IMR-90 (cell line): ENCODE data around the gene GNL3. TPM values are rescaled to one million over a fixed set of nuclear protein-coding genes. Genes with fewer than 3 reads are reported as not detected.

ENCODE experiments used
- ATAC-seq: fragments of 200-7000 bp; cut with Tn5 transposase; 2 replicates; pipeline ENCODE4 v1.9.1; 2020; ENCODE audit warnings: low read depth, mild to moderate bottlenecking, moderate library complexity
- BruUV-seq: library from RNA; stranded (reverse); fragments of 400-500 nt; replicated peaks from 2 replicates; lab custom pipeline; 2021; lab: Mats Ljungman, UMichigan
- CTCF ChIA-PET: fragments of 300-600 bp; formaldehyde crosslinking; extraction: SDS; loops from one replicate; lab custom pipeline; 2021; ENCODE audit warnings: antibody characterized with exemption; lab: Yijun Ruan, JAX
- POLR2A ChIA-PET: fragments of 300-600 bp; sonication (Branson Sonifier 250); formaldehyde crosslinking; loops from one replicate; lab custom pipeline; 2022; ENCODE audit warnings: antibody characterized with exemption; ENCODE audit not compliant: unreplicated experiment; lab: Charles Lee
- DNase-seq: peaks from one replicate; pipeline ENCODE4 v3.0.0; 2013
- H2AFZ ChIP-seq: replicated peaks from 2 replicates; pipeline ENCODE3; 2013; ENCODE audit warnings: low read length, mild to moderate bottlenecking; ENCODE audit not compliant: poor library complexity
- H2AK5ac ChIP-seq: 2 replicates; pipeline ENCODE4 v1.6.1; 2013; ENCODE audit warnings: low read depth, low read length, inconsistent platforms
- H2AK9ac ChIP-seq: replicated peaks from 2 replicates; pipeline ENCODE3; 2013; ENCODE audit warnings: mild to moderate bottlenecking, low read depth, low read length, moderate library complexity; ENCODE audit not compliant: poor library complexity
- H2BK120ac ChIP-seq: 2 replicates; pipeline ENCODE4 v1.6.1; 2013; ENCODE audit warnings: low read depth, low read length, inconsistent platforms
- H2BK15ac ChIP-seq: 3 replicates; pipeline ENCODE4 v1.6.1; 2013; ENCODE audit warnings: low read depth, low read length, inconsistent platforms
- H2BK20ac ChIP-seq: 2 replicates; pipeline ENCODE4 v1.6.1; 2013; ENCODE audit warnings: low read depth, mild to moderate bottlenecking, inconsistent platforms, low read length, moderate library complexity
- H2BK5ac ChIP-seq: 2 replicates; pipeline ENCODE4 v1.6.1; 2013; ENCODE audit warnings: mild to moderate bottlenecking, low read depth, low read length, inconsistent platforms; ENCODE audit not compliant: poor library complexity, severe bottlenecking
- H3K14ac ChIP-seq: replicated peaks from 2 replicates; pipeline ENCODE4 v1.6.1; 2013; ENCODE audit warnings: low read depth, low read length, inconsistent platforms
- H3K18ac ChIP-seq: 2 replicates; pipeline ENCODE4 v1.6.1; 2013; ENCODE audit warnings: low read depth, low read length, control low read depth
- H3K23ac ChIP-seq: 2 replicates; pipeline ENCODE4 v1.6.1; 2013; ENCODE audit warnings: low read depth, low read length, inconsistent platforms
- H3K27ac ChIP-seq: 2 replicates; pipeline ENCODE4 v1.5.1; 2013; ENCODE audit warnings: mild to moderate bottlenecking, control low read depth, low read length; ENCODE audit not compliant: insufficient read depth
- H3K27me3 ChIP-seq: 2 replicates; pipeline ENCODE4 v1.6.1; 2013; ENCODE audit warnings: low read length; ENCODE audit not compliant: control insufficient read depth, insufficient read depth
- H3K36me3 ChIP-seq: 2 replicates; pipeline ENCODE4 v1.6.1; 2013; ENCODE audit warnings: low read length, mixed read lengths; ENCODE audit not compliant: control insufficient read depth, insufficient read depth
- H3K4ac ChIP-seq: 2 replicates; pipeline ENCODE4 v1.6.1; 2013; ENCODE audit warnings: low read depth, low read length, inconsistent platforms
- H3K4me1 ChIP-seq: 2 replicates; pipeline ENCODE4 v1.6.1; 2013; ENCODE audit warnings: low read length, mixed read lengths; ENCODE audit not compliant: control insufficient read depth, insufficient read depth
- H3K4me2 ChIP-seq: 2 replicates; pipeline ENCODE4 v1.6.1; 2013; ENCODE audit warnings: low read depth, mild to moderate bottlenecking, control low read depth, low read length, moderate library complexity
- H3K4me3 ChIP-seq: 2 replicates; pipeline ENCODE4 v1.5.1; 2013; ENCODE audit warnings: low read depth, mild to moderate bottlenecking, control low read depth, low read length, moderate library complexity; ENCODE audit not compliant: insufficient read depth
- H3K56ac ChIP-seq: 2 replicates; pipeline ENCODE4 v1.6.1; 2013; ENCODE audit warnings: low read length, inconsistent platforms; ENCODE audit not compliant: insufficient read depth; ENCODE audit errors: extremely low read depth
- H3K79me1 ChIP-seq, 2 experiments: 2 replicates each; pipeline ENCODE4 v1.6.1; 2013; ENCODE audit warnings: low read length in 2 of 2, inconsistent platforms in 1 of 2, low read depth in 1 of 2
- H3K9ac ChIP-seq: 2 replicates; pipeline ENCODE4 v1.6.1; 2013; ENCODE audit warnings: low read depth, low read length, control low read depth
- H3K9me1 ChIP-seq: 2 replicates; pipeline ENCODE4 v1.6.1; 2013; ENCODE audit warnings: low read length, inconsistent platforms; ENCODE audit not compliant: insufficient read depth
- H3K9me3 ChIP-seq: 2 replicates; pipeline ENCODE4 v1.6.1; 2013; ENCODE audit warnings: low read length; ENCODE audit not compliant: control insufficient read depth, insufficient read depth
- H4K20me1 ChIP-seq: 2 replicates; pipeline ENCODE4 v1.6.1; 2013; ENCODE audit warnings: low read length, inconsistent platforms; ENCODE audit not compliant: insufficient read depth
- H4K5ac ChIP-seq: 2 replicates; pipeline ENCODE4 v1.6.1; 2013; ENCODE audit warnings: mild to moderate bottlenecking, low read depth, low read length, control low read depth
- H4K8ac ChIP-seq, 2 experiments: 2 replicates each; pipeline ENCODE4 v1.6.1; 2013; ENCODE audit warnings: low read depth in 2 of 2, low read length in 2 of 2, control low read depth in 1 of 2, inconsistent platforms in 1 of 2
- H4K91ac ChIP-seq: 2 replicates; pipeline ENCODE4 v1.6.1; 2013; ENCODE audit warnings: low read depth, low read length, inconsistent platforms; ENCODE audit not compliant: insufficient read depth
- CHD1 ChIP-seq: IDR thresholded peaks from 2 replicates; pipeline ENCODE4 v1.6.1; 2012; ENCODE audit warnings: low read depth, low read length, improper control_type of control experiment
- MAZ ChIP-seq: IDR thresholded peaks from 2 replicates; pipeline ENCODE4 v1.6.1; 2012; ENCODE audit warnings: low read depth, mild to moderate bottlenecking, low read length, improper control_type of control experiment, moderate library complexity, borderline replicate concordance
- MXI1 ChIP-seq: IDR thresholded peaks from 2 replicates; pipeline ENCODE4 v1.6.1; 2012; ENCODE audit warnings: low read depth, mild to moderate bottlenecking, low read length, moderate library complexity, borderline replicate concordance
- NFE2L2 ChIP-seq: fragments of 150-350 bp; IDR thresholded peaks from 2 replicates; pipeline ENCODE4 v1.6.1; 2016; ENCODE audit warnings: low read depth, mild to moderate bottlenecking, low read length
- RAD21 ChIP-seq: IDR thresholded peaks from 2 replicates; pipeline ENCODE4 v1.6.1; 2012; ENCODE audit warnings: low read length, improper control_type of control experiment
- SMC3 ChIP-seq: fragments of 150-350 bp; IDR thresholded peaks from 2 replicates; pipeline ENCODE4 v1.6.1; 2016; ENCODE audit warnings: low read depth, mild to moderate bottlenecking, antibody characterized with exemption, low read length, moderate library complexity
- dilution Hi-C: fragments of 300-500 bp; cut with HindIII; formaldehyde crosslinking; loops from one replicate; pipeline ENCODE4 v1.14.3; 2018; ENCODE audit warnings: low sequenced_read_pairs; ENCODE audit not compliant: unreplicated experiment
- in situ Hi-C: fragments of 300-500 bp; cut with MboI; formaldehyde crosslinking; loops from 3 replicates; pipeline ENCODE4 v1.14.3; 2019; ENCODE audit warnings: low sequenced_read_pairs, inconsistent platforms, mixed read lengths
- intact Hi-C: fragments of 100-400 bp; cut with micrococcal nuclease; formaldehyde crosslinking; loops from 2 replicates; pipeline ENCODE4 v1.10.0; 2022
- polyA plus RNA-seq, 3 experiments: library from polyadenylated mRNA; depleted of rRNA; stranded (reverse); fragments of >200 nt; gene quantifications; 2 replicates each; pipeline ENCODE4 v1.2.3, GENCODE V29; 2012; ENCODE audit warnings: low replicate concordance in 1 of 3
- total RNA-seq: library from RNA; depleted of rRNA; stranded (reverse); fragments of >200 nt; gene quantifications from 2 replicates; pipeline ENCODE4 v1.2.3, GENCODE V29; 2012
- TF ChIP-seq, protein P1 (sequence below): conservative IDR thresholded peaks from 2 replicates; pipeline ENCODE4 v1.5.1; 2012; ENCODE audit warnings: mild to moderate bottlenecking, low read depth, low read length, improper control_type of control experiment
- TF ChIP-seq, protein P2 (sequence below): fragments of 150-350 bp; IDR thresholded peaks from 2 replicates; pipeline ENCODE4 v1.6.1; 2016; ENCODE audit warnings: low read depth, mild to moderate bottlenecking, low read length, moderate library complexity, borderline replicate concordance
- TF ChIP-seq, protein P3 (sequence below): fragments of 150-350 bp; IDR thresholded peaks from 2 replicates; pipeline ENCODE4 v1.6.1; 2017; ENCODE audit warnings: mild to moderate bottlenecking, antibody characterized with exemption, low read length, low read depth

GNL3 gene
- total and polyA plus RNA-seq, 2 of the 4 experiments (the other 2 are of a cell fraction): 66.0 to 90.4 TPM

DNA sequence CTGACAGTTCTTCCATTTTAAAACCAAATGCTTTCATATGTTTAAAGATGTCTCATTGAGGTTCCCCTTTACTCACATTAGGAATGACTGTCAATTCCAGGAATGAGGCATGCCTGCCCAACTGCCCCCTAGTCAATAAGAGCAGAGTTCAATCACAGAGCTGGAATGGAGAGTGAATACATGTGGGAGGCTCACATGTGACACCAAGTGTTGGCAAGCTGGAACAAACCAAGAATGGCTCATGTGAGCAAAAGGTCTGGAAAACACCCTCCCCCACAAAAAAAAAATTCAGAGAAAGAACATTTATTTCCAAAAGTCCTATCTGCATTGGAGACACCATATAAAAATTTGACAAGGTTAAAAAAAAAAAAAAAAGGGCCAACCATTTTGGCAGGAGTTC, 3.8 kb upstream of the GNL3 start:
- Histone ChIP-seq H2BK15ac (no peak overlapping the region), H3K23ac (no peak overlapping the region), H3K79me1 (peaks cover 25 to 68% of the 10 kb centered on the region in 2 experiments), H3K27me3 (no peaks in the 10 kb centered on the region), H3K9ac (no peak overlapping the region), H2BK120ac (no peak overlapping the region), H2AK9ac (peak overlapping the region; percentile 88), H3K4me3 (no peak overlapping the region), H3K4me1 (peaks cover 11% of the 10 kb centered on the region), H2BK20ac (no peak overlapping the region), H3K27ac (peak overlapping the region; percentile 15; the same call in 1 of the 2 replicates), H3K36me3 (peaks cover 17% of the 10 kb centered on the region), H3K56ac (no peak overlapping the region), H3K9me1 (peaks cover 6% of the 10 kb centered on the region; the same call in 1 of the 2 replicates), H4K5ac (no peak overlapping the region), H4K20me1 (peaks cover 20% of the 10 kb centered on the region; the same call in 1 of the 2 replicates), H2AK5ac (peak overlapping the region; percentile 43; the same call in 1 of the 2 replicates), H3K14ac (no peak overlapping the region), H2BK5ac (peak overlapping the region; percentile 12), H3K18ac (no peak overlapping the region), H4K91ac (no peak overlapping the region), H3K4ac (no peak overlapping the region), H2AFZ (no peak overlapping the region), H4K8ac (no peak overlapping the region), H3K9me3 (no peaks in the 10 kb centered on the region), H3K4me2 (no peak overlapping the region)
- in situ Hi-C loops: no loop called here
- TF ChIP-seq, protein P1, sequence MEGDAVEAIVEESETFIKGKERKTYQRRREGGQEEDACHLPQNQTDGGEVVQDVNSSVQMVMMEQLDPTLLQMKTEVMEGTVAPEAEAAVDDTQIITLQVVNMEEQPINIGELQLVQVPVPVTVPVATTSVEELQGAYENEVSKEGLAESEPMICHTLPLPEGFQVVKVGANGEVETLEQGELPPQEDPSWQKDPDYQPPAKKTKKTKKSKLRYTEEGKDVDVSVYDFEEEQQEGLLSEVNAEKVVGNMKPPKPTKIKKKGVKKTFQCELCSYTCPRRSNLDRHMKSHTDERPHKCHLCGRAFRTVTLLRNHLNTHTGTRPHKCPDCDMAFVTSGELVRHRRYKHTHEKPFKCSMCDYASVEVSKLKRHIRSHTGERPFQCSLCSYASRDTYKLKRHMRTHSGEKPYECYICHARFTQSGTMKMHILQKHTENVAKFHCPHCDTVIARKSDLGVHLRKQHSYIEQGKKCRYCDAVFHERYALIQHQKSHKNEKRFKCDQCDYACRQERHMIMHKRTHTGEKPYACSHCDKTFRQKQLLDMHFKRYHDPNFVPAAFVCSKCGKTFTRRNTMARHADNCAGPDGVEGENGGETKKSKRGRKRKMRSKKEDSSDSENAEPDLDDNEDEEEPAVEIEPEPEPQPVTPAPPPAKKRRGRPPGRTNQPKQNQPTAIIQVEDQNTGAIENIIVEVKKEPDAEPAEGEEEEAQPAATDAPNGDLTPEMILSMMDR: peak; percentile 33; the same call in 1 of the 2 replicates
- TF ChIP-seq, protein P2, sequence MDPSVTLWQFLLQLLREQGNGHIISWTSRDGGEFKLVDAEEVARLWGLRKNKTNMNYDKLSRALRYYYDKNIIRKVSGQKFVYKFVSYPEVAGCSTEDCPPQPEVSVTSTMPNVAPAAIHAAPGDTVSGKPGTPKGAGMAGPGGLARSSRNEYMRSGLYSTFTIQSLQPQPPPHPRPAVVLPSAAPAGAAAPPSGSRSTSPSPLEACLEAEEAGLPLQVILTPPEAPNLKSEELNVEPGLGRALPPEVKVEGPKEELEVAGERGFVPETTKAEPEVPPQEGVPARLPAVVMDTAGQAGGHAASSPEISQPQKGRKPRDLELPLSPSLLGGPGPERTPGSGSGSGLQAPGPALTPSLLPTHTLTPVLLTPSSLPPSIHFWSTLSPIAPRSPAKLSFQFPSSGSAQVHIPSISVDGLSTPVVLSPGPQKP: no peak
- TF ChIP-seq MXI1 (peak; percentile 79; the same call in 1 of the 2 replicates), NFE2L2 (no peak), SMC3 (peak; percentile 35; the same call in 1 of the 2 replicates), MAZ (no peak), CHD1 (no peak), RAD21 (peak; percentile 45)
- TF ChIP-seq, protein P3, sequence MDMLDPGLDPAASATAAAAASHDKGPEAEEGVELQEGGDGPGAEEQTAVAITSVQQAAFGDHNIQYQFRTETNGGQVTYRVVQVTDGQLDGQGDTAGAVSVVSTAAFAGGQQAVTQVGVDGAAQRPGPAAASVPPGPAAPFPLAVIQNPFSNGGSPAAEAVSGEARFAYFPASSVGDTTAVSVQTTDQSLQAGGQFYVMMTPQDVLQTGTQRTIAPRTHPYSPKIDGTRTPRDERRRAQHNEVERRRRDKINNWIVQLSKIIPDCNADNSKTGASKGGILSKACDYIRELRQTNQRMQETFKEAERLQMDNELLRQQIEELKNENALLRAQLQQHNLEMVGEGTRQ: peak; percentile 81
- dilution Hi-C loops: no loop called here
- intact Hi-C loops: loop anchor here (5.0 kb wide), 1 partner anchor 210 kb away; no protein-coding TSS in a partner anchor
- CTCF ChIA-PET: interaction anchor here (0.5 kb wide), 1 partner anchor 17 kb away, joined by 5 read pairs; no protein-coding TSS in a partner anchor
- POLR2A ChIA-PET: no interaction called here
- BruUV-seq: no TSS peak
- DNase-seq: peak; percentile 85
- peak; percentile 9 for ATAC-seq
